ENCODE measurements around the gene FAM227B. TPM values are rescaled to one million over a fixed set of nuclear protein-coding genes. Genes with fewer than 3 reads are reported as not detected.
A peak's percentile ranks its signal among the peaks of the same experiment; 100 is the strongest.
"Not testable (repeated sequence)": the region's sequence is repeated elsewhere in the genome, so short reads cannot be mapped to it uniquely, and the experiment has no call there.

The FAM227B gene
- total RNA-seq, result 2.6 TPM

GRCh38 chr15:49620658-49621368, at the start of gene FAM227B, which contains the start of gene DTWD1:
TSS of gene FAM227B (minus strand) at chr15:49620818. CDS start at chr15:49615171, 5,647 bp downstream.
TSS of gene DTWD1 (plus strand) at chr15:49621048. CDS start at chr15:49625168, 4,120 bp downstream.
- ATAC-seq, result peak; percentile 100

GRCh38 chr15:49669288-49669687, 48.7 kb upstream of the FAM227B start:
- ATAC-seq, result no peak

- not testable (repeated sequence) for ATAC-seq
Observed at GRCh38 chr15:49666486-49666885, 45.9 kb upstream of the FAM227B start.

GRCh38 chr15:49664716-49665115, 44.1 kb upstream of the FAM227B start:
- ATAC-seq, result no peak

GRCh38 chr15:49656734-49657133, 36.1 kb upstream of the FAM227B start:
- no peak for ATAC-seq

- no peak for ATAC-seq
Observed at GRCh38 chr15:49652922-49653321, 32.3 kb upstream of the FAM227B start.

GRCh38 chr15:49650676-49651075, 30.1 kb upstream of the FAM227B start:
- ATAC-seq, result no peak

GRCh38 chr15:49649987-49650386, 29.4 kb upstream of the FAM227B start:
- no peak for ATAC-seq

- ATAC-seq, result no peak
Observed at GRCh38 chr15:49646891-49647290, 26.3 kb upstream of the FAM227B start.

GRCh38 chr15:49645941-49646340, 25.3 kb upstream of the FAM227B start:
- no peak for ATAC-seq

- no peak for ATAC-seq
Observed at GRCh38 chr15:49645277-49645676, 24.7 kb upstream of the FAM227B start.

GRCh38 chr15:49644364-49644794, 23.8 kb upstream of the FAM227B start:
- no peak for ATAC-seq

GRCh38 chr15:49637857-49638256, 17.2 kb upstream of the FAM227B start:
- no peak for ATAC-seq

- no peak for ATAC-seq
Observed at GRCh38 chr15:49628379-49628778, 7.8 kb upstream of the FAM227B start.

- peak; percentile 77 for ATAC-seq
Observed at GRCh38 chr15:49627407-49627877, 6.8 kb upstream of the FAM227B start.

GRCh38 chr15:49625460-49626036, 4.9 kb upstream of the FAM227B start:
- ATAC-seq, result no peak

- no peak for ATAC-seq
Observed at GRCh38 chr15:49624056-49624455, 3.4 kb upstream of the FAM227B start.

- no peak for ATAC-seq
Observed at GRCh38 chr15:49622561-49622960, 1.9 kb upstream of the FAM227B start.

- ATAC-seq, result no peak
Observed at GRCh38 chr15:49621887-49622286, 1.3 kb upstream of the FAM227B start.

GRCh38 chr15:49621401-49621811, 788 bp upstream of the FAM227B start:
- no peak for ATAC-seq

GRCh38 chr15:49620199-49620598, 419 bp downstream of the FAM227B start:
- peak; percentile 29 for ATAC-seq

GRCh38 chr15:49619226-49619625, 1.4 kb downstream of the FAM227B start:
- ATAC-seq, result no peak

- ATAC-seq, result not testable (repeated sequence)
Observed at GRCh38 chr15:49612240-49612639, 8.4 kb downstream of the FAM227B start.

Measured in esophagus mucosa (tissue), 1 donor.